ENCODE results near the gene RASAL2. TPM values are rescaled to one million over a fixed set of nuclear protein-coding genes. Genes with fewer than 3 reads are reported as not detected.

Gene RASAL2
- total RNA-seq, 1 experiment from 2014 or later = 22.2 TPM

- no peak overlapping the region for H2AK5ac ChIP-seq (ENCODE audit: insufficient read length, low read length)
- H3K4me1 ChIP-seq (ENCODE audit: insufficient read depth, low read length) = no peaks in the 10 kb centered on the region
- H3K9ac ChIP-seq (ENCODE audit: extremely low read depth, insufficient read length, low read length) = no peak overlapping the region
- no peaks in the 10 kb centered on the region for H3K9me3 ChIP-seq (ENCODE audit: control insufficient read depth, low read depth, low read length)
- no peak overlapping the region for H3K56ac ChIP-seq (ENCODE audit: insufficient read length, low read depth, low read length)
- Mint-ChIP-seq H3K27me3 (ENCODE audit: low read depth) (no peaks in the 10 kb centered on the region), H3K4me1 (no peaks in the 10 kb centered on the region), H3K36me3 (ENCODE audit: insufficient read depth in 1 of 3, low read depth in 3 of 3) (no peaks in the 10 kb centered on the region), H3K27ac (no peak overlapping the region), H3K4me3 (no peak overlapping the region), H3K9me3 (no peaks in the 10 kb centered on the region)
- no peak overlapping the region for H2BK5ac ChIP-seq (ENCODE audit: insufficient read length, low read length)
- no peak overlapping the region for H3K14ac ChIP-seq (ENCODE audit: insufficient read depth, low read length)
- no peak overlapping the region for H3T11ph ChIP-seq (ENCODE audit: low read length)
- no peak overlapping the region for H3K23ac ChIP-seq (ENCODE audit: insufficient read length, low read depth, low read length)
- no peak overlapping the region for H4K8ac ChIP-seq (replicated peaks; ENCODE audit: insufficient read length, low read depth, low read length)
- no peak for DNase-seq
- no peak overlapping the region for H3K18ac ChIP-seq (ENCODE audit: insufficient read length, low read depth, low read length)
- WGBS (ENCODE audit: extremely low coverage, insufficient read length, low lambda C conversion rate) = no CpG with 5 or more reads among the region's 1 CpG
- no peak overlapping the region for H2BK120ac ChIP-seq (ENCODE audit: low read depth, low read length, poor library complexity, severe bottlenecking)
- no peak overlapping the region for H2AFZ ChIP-seq (ENCODE audit: low read length)
- no peak overlapping the region for H4K5ac ChIP-seq (ENCODE audit: insufficient read length, low read depth, low read length)
- no peak overlapping the region for H2BK20ac ChIP-seq (ENCODE audit: low read depth, low read length, poor library complexity, severe bottlenecking)
- H3K79me1 ChIP-seq (ENCODE audit: insufficient read depth, low read depth, low read length, poor library complexity, severe bottlenecking) = no peaks in the 10 kb centered on the region
- H3K79me2 ChIP-seq (ENCODE audit: insufficient read depth, low read length) = no peaks in the 10 kb centered on the region
- H3K23me2 ChIP-seq (ENCODE audit: insufficient read length, low read depth, low read length, poor library complexity, severe bottlenecking) = no peaks in the 10 kb centered on the region
- no peak overlapping the region for H3K4me2 ChIP-seq (ENCODE audit: insufficient read depth, insufficient read length, low read length)
- no peaks in the 10 kb centered on the region for H3K27me3 ChIP-seq (ENCODE audit: insufficient read depth, low read length)
- H4K91ac ChIP-seq (ENCODE audit: insufficient read length, low read depth, low read length) = no peak overlapping the region
- H3K4ac ChIP-seq (ENCODE audit: low read depth, low read length) = no peak overlapping the region
- no peak overlapping the region for H3K27ac ChIP-seq (ENCODE audit: insufficient read length, low read depth, low read length)
- no peak overlapping the region for H2BK12ac ChIP-seq (ENCODE audit: insufficient read length, low read depth, low read length)
- TF ChIP-seq, protein P1, sequence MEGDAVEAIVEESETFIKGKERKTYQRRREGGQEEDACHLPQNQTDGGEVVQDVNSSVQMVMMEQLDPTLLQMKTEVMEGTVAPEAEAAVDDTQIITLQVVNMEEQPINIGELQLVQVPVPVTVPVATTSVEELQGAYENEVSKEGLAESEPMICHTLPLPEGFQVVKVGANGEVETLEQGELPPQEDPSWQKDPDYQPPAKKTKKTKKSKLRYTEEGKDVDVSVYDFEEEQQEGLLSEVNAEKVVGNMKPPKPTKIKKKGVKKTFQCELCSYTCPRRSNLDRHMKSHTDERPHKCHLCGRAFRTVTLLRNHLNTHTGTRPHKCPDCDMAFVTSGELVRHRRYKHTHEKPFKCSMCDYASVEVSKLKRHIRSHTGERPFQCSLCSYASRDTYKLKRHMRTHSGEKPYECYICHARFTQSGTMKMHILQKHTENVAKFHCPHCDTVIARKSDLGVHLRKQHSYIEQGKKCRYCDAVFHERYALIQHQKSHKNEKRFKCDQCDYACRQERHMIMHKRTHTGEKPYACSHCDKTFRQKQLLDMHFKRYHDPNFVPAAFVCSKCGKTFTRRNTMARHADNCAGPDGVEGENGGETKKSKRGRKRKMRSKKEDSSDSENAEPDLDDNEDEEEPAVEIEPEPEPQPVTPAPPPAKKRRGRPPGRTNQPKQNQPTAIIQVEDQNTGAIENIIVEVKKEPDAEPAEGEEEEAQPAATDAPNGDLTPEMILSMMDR (conservative IDR thresholded peaks at IDR 0.05) = no peak
- no peak overlapping the region for H2BK15ac ChIP-seq (ENCODE audit: low read depth, low read length)
- no peaks in the 10 kb centered on the region for H4K20me1 ChIP-seq (ENCODE audit: control insufficient read depth, insufficient read depth, insufficient read length)
Observed at GRCh38 chr1:178165196-178165595, 71.3 kb downstream of the RASAL2 start.
